CD14-positive monocyte (primary cell): ENCODE data around the gene AGXT2. TPM values are rescaled to one million over a fixed set of nuclear protein-coding genes. Genes with fewer than 3 reads are reported as not detected.

Experiments
- DNase-seq, 3 donors: peaks; one replicate each; pipeline ENCODE4 v3.0.0-alpha.2; 2011 to 2022
- H2AFZ ChIP-seq: 2 replicates; pipeline ENCODE4 v1.6.0; 2012; ENCODE audit warnings: mild to moderate bottlenecking, low read depth, low read length, inconsistent platforms; ENCODE audit not compliant: insufficient read depth, poor library complexity, severe bottlenecking
- H3K27ac ChIP-seq, 2 donors: 1 replicate in 1 of 2; 2 replicates in 1 of 2; pipeline ENCODE4 v1.5.1; 2012 to 2013; ENCODE audit warnings: low read length in 2 of 2, control low read depth in 1 of 2, inconsistent platforms in 1 of 2, low read depth in 1 of 2, mild to moderate bottlenecking in 1 of 2
- H3K27me3 ChIP-seq, 2 donors: one replicate each; pipeline versions ENCODE4 v1.6.0 to v1.6.1; 2011 to 2013; ENCODE audit warnings: low read length in 2 of 2; ENCODE audit not compliant: control insufficient read depth in 2 of 2, insufficient read depth in 2 of 2
- H3K36me3 ChIP-seq, 2 donors: replicated peaks in 1 of 2; 1 replicate in 1 of 2; 2 replicates in 1 of 2; pipeline versions ENCODE4 v1.5.1 to v1.6.1; 2012 to 2013; ENCODE audit warnings: low read length in 2 of 2, control low read depth in 1 of 2, inconsistent platforms in 1 of 2, mild to moderate bottlenecking in 1 of 2; ENCODE audit not compliant: insufficient read depth in 2 of 2, control insufficient read depth in 1 of 2
- H3K4me1 ChIP-seq, 2 donors: 1 replicate in 1 of 2; 2 replicates in 1 of 2; pipeline versions ENCODE4 v1.5.1 to v1.6.1; 2012 to 2013; ENCODE audit warnings: low read length in 2 of 2, control low read depth in 1 of 2, inconsistent platforms in 1 of 2, mild to moderate bottlenecking in 1 of 2, moderate library complexity in 1 of 2; ENCODE audit not compliant: insufficient read depth in 2 of 2, control insufficient read depth in 1 of 2
- H3K4me2 ChIP-seq: replicated peaks from 2 replicates; pipeline ENCODE3; 2012; ENCODE audit warnings: low read length, moderate library complexity, mild to moderate bottlenecking; ENCODE audit not compliant: poor library complexity, severe bottlenecking; ENCODE audit errors: extremely low read depth
- H3K4me3 ChIP-seq, 3 experiments: fragments of 200-600 bp in 1 of 3; sonication (generic) in 1 of 3; replicated peaks in 1 of 3; 1 replicate in 2 of 3; 2 replicates in 1 of 3; pipeline ENCODE4 v1.5.1; 2011 to 2013; ENCODE audit warnings: low read length in 3 of 3, mild to moderate bottlenecking in 3 of 3, control low read depth in 2 of 3, low read depth in 2 of 3, inconsistent platforms in 1 of 3, moderate library complexity in 1 of 3
- H3K79me2 ChIP-seq: 2 replicates; pipeline ENCODE4 v1.6.0; 2012; ENCODE audit warnings: mild to moderate bottlenecking, control low read depth, inconsistent platforms, low read length, moderate library complexity; ENCODE audit not compliant: insufficient read depth
- H3K9ac ChIP-seq: 2 replicates; pipeline ENCODE4 v1.6.0; 2017; ENCODE audit warnings: low read length, mild to moderate bottlenecking; ENCODE audit not compliant: insufficient read depth, poor library complexity, severe bottlenecking
- H3K9me3 ChIP-seq, 2 donors: replicated peaks in 1 of 2; 1 replicate in 1 of 2; 2 replicates in 1 of 2; pipeline versions ENCODE4 v1.5.1 to v1.6.1; 2012 to 2013; ENCODE audit warnings: low read length in 2 of 2, control low read depth in 1 of 2; ENCODE audit not compliant: control insufficient read depth in 1 of 2, insufficient read depth in 1 of 2
- H4K20me1 ChIP-seq: 2 replicates; pipeline ENCODE4 v1.6.0; 2012; ENCODE audit warnings: mild to moderate bottlenecking, low read length, control low read depth, moderate library complexity; ENCODE audit not compliant: insufficient read depth
- H3K27ac Mint-ChIP-seq, 7 donors: one replicate each; pipeline ENCODE4 v1.8.0; 2020; ENCODE audit warnings: mild to moderate bottlenecking in 7 of 7, mixed read lengths in 7 of 7, moderate library complexity in 6 of 7, inconsistent platforms in 2 of 7
- H3K27me3 Mint-ChIP-seq, 3 donors: one replicate each; pipeline ENCODE4 v1.8.0; 2021 to 2022; ENCODE audit warnings: low read depth in 3 of 3, mild to moderate bottlenecking in 3 of 3, mixed read lengths in 3 of 3, moderate library complexity in 3 of 3, inconsistent platforms in 1 of 3
- H3K36me3 Mint-ChIP-seq, 2 donors: one replicate each; pipeline ENCODE4 v1.8.0; 2020; ENCODE audit warnings: mixed read lengths in 2 of 2, inconsistent platforms in 1 of 2, mild to moderate bottlenecking in 1 of 2
- H3K4me1 Mint-ChIP-seq: one replicate; pipeline ENCODE4 v1.8.0; 2020; ENCODE audit warnings: mild to moderate bottlenecking, mixed read lengths
- H3K4me3 Mint-ChIP-seq, 2 donors: one replicate each; pipeline ENCODE4 v1.8.0; 2020; ENCODE audit warnings: mild to moderate bottlenecking in 2 of 2, mixed read lengths in 2 of 2, moderate library complexity in 1 of 2
- H3K9me3 Mint-ChIP-seq, 7 donors: one replicate each; pipeline ENCODE4 v1.8.0; 2020 to 2022; ENCODE audit warnings: mixed read lengths in 7 of 7, mild to moderate bottlenecking in 6 of 7, moderate library complexity in 6 of 7, inconsistent platforms in 2 of 7
- WGBS: methylation state at CpG from one replicate; pipeline ENCODE4 v1.1.5; 2013; ENCODE audit warnings: missing lambda C conversion rate; ENCODE audit not compliant: insufficient coverage; 5-methylcytosine and 5-hydroxymethylcytosine counted together
- intact Hi-C, 2 donors: fragments of 100-400 bp; cut with micrococcal nuclease; formaldehyde crosslinking; loops; one replicate each; pipeline versions ENCODE4 v1.15.0 to v1.15.1; 2023
- polyA plus RNA-seq, 3 donors: library from polyadenylated mRNA; depleted of rRNA in 1 of 3; unstranded in 2 of 3; stranded (reverse) in 1 of 3; fragments of 300-500 nt in 2 of 3; fragments of >200 nt in 1 of 3; fragmentation: Illumina TruSeq in 2 of 3; gene quantifications; 1 replicate in 2 of 3; 2 replicates in 1 of 3; pipeline ENCODE4 v1.2.3, GENCODE V29; 2012 to 2021
- TF ChIP-seq, protein P1 (sequence below): fragments of 200-600 bp; IDR thresholded peaks from one replicate; pipeline ENCODE4 v1.8.0; 2022; ENCODE audit warnings: antibody characterized with exemption, mild to moderate bottlenecking

AGXT2 gene
- polyA plus RNA-seq, 3 donors: not detected

DNA sequence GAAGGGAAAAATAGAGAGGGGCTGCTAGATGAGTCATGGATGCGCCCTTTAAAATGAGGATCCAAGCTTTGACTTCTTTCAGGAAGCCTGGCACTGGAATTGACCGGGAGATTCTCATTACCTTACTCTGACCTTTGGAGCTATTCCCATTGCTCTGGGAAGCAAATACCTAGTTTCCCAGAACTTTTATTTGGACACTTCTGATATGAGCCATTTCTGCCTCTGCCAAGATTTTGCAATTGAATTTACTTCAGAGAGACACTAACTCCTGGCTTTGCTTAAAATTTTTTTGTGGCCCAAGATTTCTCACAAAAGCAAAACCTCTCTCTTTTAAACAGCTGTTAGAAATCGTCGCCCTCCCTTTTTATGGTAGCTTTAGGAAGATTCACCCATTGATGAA, 15.7 kb upstream of the AGXT2 start:
- no peaks in the 10 kb centered on the region for H3K27me3 Mint-ChIP-seq
- intact Hi-C loops: no loop called here
- peaks cover 30 to 61% of the 10 kb centered on the region in 2 donors for H3K36me3 ChIP-seq
- peaks cover 53 to 57% of the 10 kb centered on the region in 2 donors for H3K36me3 Mint-ChIP-seq
- peaks cover 12% of the 10 kb centered on the region for H3K4me1 Mint-ChIP-seq
- no peaks in the 10 kb centered on the region for H3K79me2 ChIP-seq
- WGBS: 100% methylated on average over 1 of the region's 4 CpGs
- no peak overlapping the region for H3K4me2 ChIP-seq
- H3K9me3 Mint-ChIP-seq: peaks cover 0 to 4% (median 2%) of the 10 kb centered on the region in 7 donors
- no peaks in the 10 kb centered on the region for H3K27me3 ChIP-seq
- no peak overlapping the region for H3K27ac Mint-ChIP-seq
- peaks cover 6 to 9% of the 10 kb centered on the region in 2 donors for H3K4me1 ChIP-seq
- H4K20me1 ChIP-seq: no peaks in the 10 kb centered on the region
- no peak overlapping the region for H3K4me3 Mint-ChIP-seq
- no peak for DNase-seq
- H2AFZ ChIP-seq: no peak overlapping the region
- no peaks in the 10 kb centered on the region for H3K9me3 ChIP-seq
- no peak overlapping the region for H3K4me3 ChIP-seq
- no peak overlapping the region for H3K9ac ChIP-seq
- H3K27ac ChIP-seq: no peak overlapping the region
- TF ChIP-seq, protein P1, sequence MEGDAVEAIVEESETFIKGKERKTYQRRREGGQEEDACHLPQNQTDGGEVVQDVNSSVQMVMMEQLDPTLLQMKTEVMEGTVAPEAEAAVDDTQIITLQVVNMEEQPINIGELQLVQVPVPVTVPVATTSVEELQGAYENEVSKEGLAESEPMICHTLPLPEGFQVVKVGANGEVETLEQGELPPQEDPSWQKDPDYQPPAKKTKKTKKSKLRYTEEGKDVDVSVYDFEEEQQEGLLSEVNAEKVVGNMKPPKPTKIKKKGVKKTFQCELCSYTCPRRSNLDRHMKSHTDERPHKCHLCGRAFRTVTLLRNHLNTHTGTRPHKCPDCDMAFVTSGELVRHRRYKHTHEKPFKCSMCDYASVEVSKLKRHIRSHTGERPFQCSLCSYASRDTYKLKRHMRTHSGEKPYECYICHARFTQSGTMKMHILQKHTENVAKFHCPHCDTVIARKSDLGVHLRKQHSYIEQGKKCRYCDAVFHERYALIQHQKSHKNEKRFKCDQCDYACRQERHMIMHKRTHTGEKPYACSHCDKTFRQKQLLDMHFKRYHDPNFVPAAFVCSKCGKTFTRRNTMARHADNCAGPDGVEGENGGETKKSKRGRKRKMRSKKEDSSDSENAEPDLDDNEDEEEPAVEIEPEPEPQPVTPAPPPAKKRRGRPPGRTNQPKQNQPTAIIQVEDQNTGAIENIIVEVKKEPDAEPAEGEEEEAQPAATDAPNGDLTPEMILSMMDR: no peak

DNA sequence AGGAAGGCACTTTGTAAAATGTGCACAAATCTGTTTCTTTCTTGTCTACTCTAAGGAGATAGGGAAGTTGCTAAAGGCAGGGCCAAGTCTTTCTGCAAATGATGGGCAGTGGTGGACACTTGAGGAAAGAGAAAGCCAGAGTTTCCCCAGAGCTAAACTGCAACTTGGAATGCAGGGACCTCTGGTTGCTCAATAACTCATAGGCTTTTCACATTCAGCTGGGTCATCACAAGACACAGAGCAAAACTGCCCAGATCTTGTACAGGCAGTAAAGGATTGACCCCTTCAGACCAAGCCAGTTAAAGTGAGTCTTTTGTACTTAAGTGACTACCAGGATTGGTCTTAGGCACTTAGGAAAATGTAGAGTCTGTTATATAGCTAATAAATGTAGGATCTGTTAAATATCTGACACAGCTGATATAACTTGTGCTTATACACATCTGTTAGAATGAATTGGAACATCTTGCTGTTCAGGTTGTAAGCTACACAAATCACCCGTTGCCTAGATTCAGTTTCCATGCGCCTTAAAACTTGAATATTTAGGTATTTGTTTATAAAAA, 13.5 kb upstream of the AGXT2 start:
- Histone ChIP-seq H4K20me1 (no peaks in the 10 kb centered on the region), H3K4me2 (no peak overlapping the region), H3K4me3 (no peak overlapping the region), H3K4me1 (peaks cover 6 to 7% of the 10 kb centered on the region in 2 donors), H2AFZ (no peak overlapping the region), H3K27me3 (no peaks in the 10 kb centered on the region), H3K9me3 (no peaks in the 10 kb centered on the region), H3K27ac (no peak overlapping the region), H3K79me2 (no peaks in the 10 kb centered on the region), H3K36me3 (peaks cover 25 to 46% of the 10 kb centered on the region in 2 donors), H3K9ac (no peak overlapping the region)
- H3K4me3 Mint-ChIP-seq: no peak overlapping the region
- no peak overlapping the region for H3K27ac Mint-ChIP-seq
- whole genome bisulfite sequencing: no CpG with 5 or more reads among the region's 2 CpGs
- intact Hi-C loops: no loop called here
- DNase-seq: no peak
- H3K4me1 Mint-ChIP-seq: peaks cover 9% of the 10 kb centered on the region
- TF ChIP-seq, protein P1: no peak
- peaks cover 41 to 48% of the 10 kb centered on the region in 2 donors for H3K36me3 Mint-ChIP-seq
- H3K27me3 Mint-ChIP-seq: no peaks in the 10 kb centered on the region
- no peaks in the 10 kb centered on the region for H3K9me3 Mint-ChIP-seq
